IMR-90 (cell line): ENCODE data around the gene CDH2. TPM values are rescaled to one million over a fixed set of nuclear protein-coding genes. Genes with fewer than 3 reads are reported as not detected.
A peak's percentile ranks its signal among the peaks of the same experiment; 100 is the strongest.

Source experiments
- ATAC-seq: fragments of 200-7000 bp; cut with Tn5 transposase; 2 replicates; pipeline ENCODE4 v1.9.1; 2020; ENCODE audit warnings: low read depth, mild to moderate bottlenecking, moderate library complexity
- BruUV-seq: library from RNA; stranded (reverse); fragments of 400-500 nt; replicated peaks from 2 replicates; lab custom pipeline; 2021; lab: Mats Ljungman, UMichigan
- CTCF ChIA-PET: fragments of 300-600 bp; formaldehyde crosslinking; extraction: SDS; loops from one replicate; lab custom pipeline; 2021; ENCODE audit warnings: antibody characterized with exemption; lab: Yijun Ruan, JAX
- POLR2A ChIA-PET: fragments of 300-600 bp; sonication (Branson Sonifier 250); formaldehyde crosslinking; loops from one replicate; lab custom pipeline; 2022; ENCODE audit warnings: antibody characterized with exemption; ENCODE audit not compliant: unreplicated experiment; lab: Charles Lee
- DNase-seq: peaks from one replicate; pipeline ENCODE4 v3.0.0; 2013
- H2AFZ ChIP-seq: replicated peaks from 2 replicates; pipeline ENCODE3; 2013; ENCODE audit warnings: low read length, mild to moderate bottlenecking; ENCODE audit not compliant: poor library complexity
- H2AK5ac ChIP-seq: 2 replicates; pipeline ENCODE4 v1.6.1; 2013; ENCODE audit warnings: low read depth, low read length, inconsistent platforms
- H2AK9ac ChIP-seq: replicated peaks from 2 replicates; pipeline ENCODE3; 2013; ENCODE audit warnings: mild to moderate bottlenecking, low read depth, low read length, moderate library complexity; ENCODE audit not compliant: poor library complexity
- H2BK120ac ChIP-seq: 2 replicates; pipeline ENCODE4 v1.6.1; 2013; ENCODE audit warnings: low read depth, low read length, inconsistent platforms
- H2BK15ac ChIP-seq: 3 replicates; pipeline ENCODE4 v1.6.1; 2013; ENCODE audit warnings: low read depth, low read length, inconsistent platforms
- H2BK20ac ChIP-seq: 2 replicates; pipeline ENCODE4 v1.6.1; 2013; ENCODE audit warnings: low read depth, mild to moderate bottlenecking, inconsistent platforms, low read length, moderate library complexity
- H2BK5ac ChIP-seq: 2 replicates; pipeline ENCODE4 v1.6.1; 2013; ENCODE audit warnings: mild to moderate bottlenecking, low read depth, low read length, inconsistent platforms; ENCODE audit not compliant: poor library complexity, severe bottlenecking
- H3K14ac ChIP-seq: replicated peaks from 2 replicates; pipeline ENCODE4 v1.6.1; 2013; ENCODE audit warnings: low read depth, low read length, inconsistent platforms
- H3K18ac ChIP-seq: 2 replicates; pipeline ENCODE4 v1.6.1; 2013; ENCODE audit warnings: low read depth, low read length, control low read depth
- H3K23ac ChIP-seq: 2 replicates; pipeline ENCODE4 v1.6.1; 2013; ENCODE audit warnings: low read depth, low read length, inconsistent platforms
- H3K27ac ChIP-seq: 2 replicates; pipeline ENCODE4 v1.5.1; 2013; ENCODE audit warnings: mild to moderate bottlenecking, control low read depth, low read length; ENCODE audit not compliant: insufficient read depth
- H3K27me3 ChIP-seq: 2 replicates; pipeline ENCODE4 v1.6.1; 2013; ENCODE audit warnings: low read length; ENCODE audit not compliant: control insufficient read depth, insufficient read depth
- H3K36me3 ChIP-seq: 2 replicates; pipeline ENCODE4 v1.6.1; 2013; ENCODE audit warnings: low read length, mixed read lengths; ENCODE audit not compliant: control insufficient read depth, insufficient read depth
- H3K4ac ChIP-seq: 2 replicates; pipeline ENCODE4 v1.6.1; 2013; ENCODE audit warnings: low read depth, low read length, inconsistent platforms
- H3K4me1 ChIP-seq: 2 replicates; pipeline ENCODE4 v1.6.1; 2013; ENCODE audit warnings: low read length, mixed read lengths; ENCODE audit not compliant: control insufficient read depth, insufficient read depth
- H3K4me2 ChIP-seq: 2 replicates; pipeline ENCODE4 v1.6.1; 2013; ENCODE audit warnings: low read depth, mild to moderate bottlenecking, control low read depth, low read length, moderate library complexity
- H3K4me3 ChIP-seq: 2 replicates; pipeline ENCODE4 v1.5.1; 2013; ENCODE audit warnings: low read depth, mild to moderate bottlenecking, control low read depth, low read length, moderate library complexity; ENCODE audit not compliant: insufficient read depth
- H3K56ac ChIP-seq: 2 replicates; pipeline ENCODE4 v1.6.1; 2013; ENCODE audit warnings: low read length, inconsistent platforms; ENCODE audit not compliant: insufficient read depth; ENCODE audit errors: extremely low read depth
- H3K79me1 ChIP-seq, 2 experiments: 2 replicates each; pipeline ENCODE4 v1.6.1; 2013; ENCODE audit warnings: low read length in 2 of 2, inconsistent platforms in 1 of 2, low read depth in 1 of 2
- H3K9ac ChIP-seq: 2 replicates; pipeline ENCODE4 v1.6.1; 2013; ENCODE audit warnings: low read depth, low read length, control low read depth
- H3K9me1 ChIP-seq: 2 replicates; pipeline ENCODE4 v1.6.1; 2013; ENCODE audit warnings: low read length, inconsistent platforms; ENCODE audit not compliant: insufficient read depth
- H3K9me3 ChIP-seq: 2 replicates; pipeline ENCODE4 v1.6.1; 2013; ENCODE audit warnings: low read length; ENCODE audit not compliant: control insufficient read depth, insufficient read depth
- H4K20me1 ChIP-seq: 2 replicates; pipeline ENCODE4 v1.6.1; 2013; ENCODE audit warnings: low read length, inconsistent platforms; ENCODE audit not compliant: insufficient read depth
- H4K5ac ChIP-seq: 2 replicates; pipeline ENCODE4 v1.6.1; 2013; ENCODE audit warnings: mild to moderate bottlenecking, low read depth, low read length, control low read depth
- H4K8ac ChIP-seq, 2 experiments: 2 replicates each; pipeline ENCODE4 v1.6.1; 2013; ENCODE audit warnings: low read depth in 2 of 2, low read length in 2 of 2, control low read depth in 1 of 2, inconsistent platforms in 1 of 2
- H4K91ac ChIP-seq: 2 replicates; pipeline ENCODE4 v1.6.1; 2013; ENCODE audit warnings: low read depth, low read length, inconsistent platforms; ENCODE audit not compliant: insufficient read depth
- BHLHE40 ChIP-seq: fragments of 150-350 bp; IDR thresholded peaks from 2 replicates; pipeline ENCODE4 v1.6.1; 2016; ENCODE audit warnings: mild to moderate bottlenecking, low read depth, low read length
- CEBPB ChIP-seq: IDR thresholded peaks from 2 replicates; pipeline ENCODE4 v1.6.1; 2012; ENCODE audit warnings: low read depth, low read length, improper control_type of control experiment
- CHD1 ChIP-seq: IDR thresholded peaks from 2 replicates; pipeline ENCODE4 v1.6.1; 2012; ENCODE audit warnings: low read depth, low read length, improper control_type of control experiment
- FOS ChIP-seq: fragments of 150-350 bp; IDR thresholded peaks from 2 replicates; pipeline ENCODE4 v1.6.1; 2016; ENCODE audit warnings: low read depth, low read length
- MAFK ChIP-seq: IDR thresholded peaks from 2 replicates; pipeline ENCODE4 v1.6.1; 2012; ENCODE audit warnings: low read depth, low read length, improper control_type of control experiment
- MAZ ChIP-seq: IDR thresholded peaks from 2 replicates; pipeline ENCODE4 v1.6.1; 2012; ENCODE audit warnings: low read depth, mild to moderate bottlenecking, low read length, improper control_type of control experiment, moderate library complexity, borderline replicate concordance
- MXI1 ChIP-seq: IDR thresholded peaks from 2 replicates; pipeline ENCODE4 v1.6.1; 2012; ENCODE audit warnings: low read depth, mild to moderate bottlenecking, low read length, moderate library complexity, borderline replicate concordance
- NFE2L2 ChIP-seq: fragments of 150-350 bp; IDR thresholded peaks from 2 replicates; pipeline ENCODE4 v1.6.1; 2016; ENCODE audit warnings: low read depth, mild to moderate bottlenecking, low read length
- POLR2A ChIP-seq: IDR thresholded peaks from 2 replicates; pipeline ENCODE4 v1.6.1; 2012; ENCODE audit warnings: mild to moderate bottlenecking, low read depth, low read length
- RAD21 ChIP-seq: IDR thresholded peaks from 2 replicates; pipeline ENCODE4 v1.6.1; 2012; ENCODE audit warnings: low read length, improper control_type of control experiment
- RCOR1 ChIP-seq: IDR thresholded peaks from 2 replicates; pipeline ENCODE4 v1.6.1; 2012; ENCODE audit warnings: mild to moderate bottlenecking, low read length, improper control_type of control experiment; ENCODE audit not compliant: insufficient replicate concordance
- RFX5 ChIP-seq: IDR thresholded peaks from 2 replicates; pipeline ENCODE4 v1.8.0; 2012; ENCODE audit warnings: low read depth, mild to moderate bottlenecking, low read length, moderate library complexity
- SMC3 ChIP-seq: fragments of 150-350 bp; IDR thresholded peaks from 2 replicates; pipeline ENCODE4 v1.6.1; 2016; ENCODE audit warnings: low read depth, mild to moderate bottlenecking, antibody characterized with exemption, low read length, moderate library complexity
- WGBS, 2 experiments: methylation state at CpG; one replicate each; pipeline versions ENCODE4 v1.1.5 to v1.1.7; 2013; ENCODE audit warnings: missing lambda C conversion rate in 2 of 2; ENCODE audit not compliant: insufficient read length in 1 of 2; ENCODE audit errors: extremely low coverage in 2 of 2; 5-methylcytosine and 5-hydroxymethylcytosine counted together
- dilution Hi-C: fragments of 300-500 bp; cut with HindIII; formaldehyde crosslinking; loops from one replicate; pipeline ENCODE4 v1.14.3; 2018; ENCODE audit warnings: low sequenced_read_pairs; ENCODE audit not compliant: unreplicated experiment
- in situ Hi-C: fragments of 300-500 bp; cut with MboI; formaldehyde crosslinking; loops from 3 replicates; pipeline ENCODE4 v1.14.3; 2019; ENCODE audit warnings: low sequenced_read_pairs, inconsistent platforms, mixed read lengths
- intact Hi-C: fragments of 100-400 bp; cut with micrococcal nuclease; formaldehyde crosslinking; loops from 2 replicates; pipeline ENCODE4 v1.10.0; 2022
- polyA plus RNA-seq, 3 experiments: library from polyadenylated mRNA; depleted of rRNA; stranded (reverse); fragments of >200 nt; gene quantifications; 2 replicates each; pipeline ENCODE4 v1.2.3, GENCODE V29; 2012; ENCODE audit warnings: low replicate concordance in 1 of 3
- total RNA-seq: library from RNA; depleted of rRNA; stranded (reverse); fragments of >200 nt; gene quantifications from 2 replicates; pipeline ENCODE4 v1.2.3, GENCODE V29; 2012
- TF ChIP-seq, protein P1 (sequence below): fragments of 150-350 bp; IDR thresholded peaks from 2 replicates; pipeline ENCODE4 v1.6.1; 2016; ENCODE audit warnings: low read depth, mild to moderate bottlenecking, low read length, moderate library complexity, borderline replicate concordance
- TF ChIP-seq, protein P2 (sequence below): fragments of 150-350 bp; IDR thresholded peaks from 2 replicates; pipeline ENCODE4 v1.6.1; 2017; ENCODE audit warnings: mild to moderate bottlenecking, antibody characterized with exemption, low read length, low read depth
- TF ChIP-seq, protein P3 (sequence below): conservative IDR thresholded peaks from 2 replicates; pipeline ENCODE4 v1.5.1; 2012; ENCODE audit warnings: mild to moderate bottlenecking, low read depth, low read length, improper control_type of control experiment

The CDH2 gene
- total and polyA plus RNA-seq, 2 of the 4 experiments (the other 2 are of a cell fraction): 55.6 to 111 TPM

DNA sequence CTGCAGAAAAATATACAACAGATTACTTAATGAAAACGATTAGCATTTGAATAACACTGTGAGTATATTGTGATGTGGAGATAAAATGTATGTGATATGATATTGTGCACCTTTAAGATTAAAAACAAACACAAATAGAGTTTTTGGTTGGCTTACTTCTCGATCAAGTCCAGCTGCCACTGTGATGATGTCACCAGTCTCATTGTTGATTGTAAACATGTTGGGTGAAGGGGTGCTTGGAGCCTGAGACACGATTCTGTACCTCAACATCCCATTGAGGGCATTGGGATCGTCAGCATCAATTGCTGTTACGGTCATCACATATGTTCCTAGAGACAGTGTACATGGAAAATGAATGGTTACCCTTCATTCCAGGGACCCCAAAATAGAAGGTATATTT is 174.1 kb downstream of the CDH2 start:
- Histone ChIP-seq H3K56ac (no peak overlapping the region), H2AK9ac (no peak overlapping the region), H3K79me1 (peaks cover 0 to 7% of the 10 kb centered on the region in 2 experiments; a peak in 2 of 4 replicates), H2BK120ac (no peak overlapping the region), H3K9ac (no peak overlapping the region), H4K20me1 (no peaks in the 10 kb centered on the region), H4K5ac (no peak overlapping the region), H4K8ac (no peak overlapping the region), H2BK20ac (no peak overlapping the region), H3K9me1 (peaks cover 8% of the 10 kb centered on the region; the same call in 1 of the 2 replicates), H2AFZ (no peak overlapping the region), H3K9me3 (no peaks in the 10 kb centered on the region), H3K4me2 (no peak overlapping the region), H3K23ac (0 out of 2 replicates have a peak overlapping the region, but pooled peaks have one; percentile 42), H2BK5ac (no peak overlapping the region), H3K4ac (no peak overlapping the region), H3K4me3 (no peak overlapping the region), H3K36me3 (peaks cover 7% of the 10 kb centered on the region; the same call in 1 of the 2 replicates), H3K4me1 (peaks cover 2% of the 10 kb centered on the region), H2BK15ac (no peak overlapping the region), H4K91ac (no peak overlapping the region), H3K14ac (no peak overlapping the region), H3K27me3 (no peaks in the 10 kb centered on the region), H3K18ac (no peak overlapping the region), H2AK5ac (no peak overlapping the region), H3K27ac (no peak overlapping the region)
- ATAC-seq (no peak), DNase-seq (no peak)
- POLR2A ChIA-PET: no interaction called here
- CTCF ChIA-PET: no interaction called here
- dilution Hi-C loops (no loop called here), intact Hi-C loops (no loop called here), in situ Hi-C loops (no loop called here)
- WGBS, 2 experiments: no CpG with 5 or more reads among the region's 5 CpGs
- TF ChIP-seq POLR2A (no peak), SMC3 (no peak), MAZ (no peak), FOS (no peak), MAFK (no peak), RFX5 (no peak), BHLHE40 (no peak), CEBPB (no peak), RAD21 (no peak), NFE2L2 (no peak), MXI1 (no peak), CHD1 (no peak), RCOR1 (no peak)
- TF ChIP-seq, protein P1, sequence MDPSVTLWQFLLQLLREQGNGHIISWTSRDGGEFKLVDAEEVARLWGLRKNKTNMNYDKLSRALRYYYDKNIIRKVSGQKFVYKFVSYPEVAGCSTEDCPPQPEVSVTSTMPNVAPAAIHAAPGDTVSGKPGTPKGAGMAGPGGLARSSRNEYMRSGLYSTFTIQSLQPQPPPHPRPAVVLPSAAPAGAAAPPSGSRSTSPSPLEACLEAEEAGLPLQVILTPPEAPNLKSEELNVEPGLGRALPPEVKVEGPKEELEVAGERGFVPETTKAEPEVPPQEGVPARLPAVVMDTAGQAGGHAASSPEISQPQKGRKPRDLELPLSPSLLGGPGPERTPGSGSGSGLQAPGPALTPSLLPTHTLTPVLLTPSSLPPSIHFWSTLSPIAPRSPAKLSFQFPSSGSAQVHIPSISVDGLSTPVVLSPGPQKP: no peak
- TF ChIP-seq, protein P2, sequence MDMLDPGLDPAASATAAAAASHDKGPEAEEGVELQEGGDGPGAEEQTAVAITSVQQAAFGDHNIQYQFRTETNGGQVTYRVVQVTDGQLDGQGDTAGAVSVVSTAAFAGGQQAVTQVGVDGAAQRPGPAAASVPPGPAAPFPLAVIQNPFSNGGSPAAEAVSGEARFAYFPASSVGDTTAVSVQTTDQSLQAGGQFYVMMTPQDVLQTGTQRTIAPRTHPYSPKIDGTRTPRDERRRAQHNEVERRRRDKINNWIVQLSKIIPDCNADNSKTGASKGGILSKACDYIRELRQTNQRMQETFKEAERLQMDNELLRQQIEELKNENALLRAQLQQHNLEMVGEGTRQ: no peak
- TF ChIP-seq, protein P3, sequence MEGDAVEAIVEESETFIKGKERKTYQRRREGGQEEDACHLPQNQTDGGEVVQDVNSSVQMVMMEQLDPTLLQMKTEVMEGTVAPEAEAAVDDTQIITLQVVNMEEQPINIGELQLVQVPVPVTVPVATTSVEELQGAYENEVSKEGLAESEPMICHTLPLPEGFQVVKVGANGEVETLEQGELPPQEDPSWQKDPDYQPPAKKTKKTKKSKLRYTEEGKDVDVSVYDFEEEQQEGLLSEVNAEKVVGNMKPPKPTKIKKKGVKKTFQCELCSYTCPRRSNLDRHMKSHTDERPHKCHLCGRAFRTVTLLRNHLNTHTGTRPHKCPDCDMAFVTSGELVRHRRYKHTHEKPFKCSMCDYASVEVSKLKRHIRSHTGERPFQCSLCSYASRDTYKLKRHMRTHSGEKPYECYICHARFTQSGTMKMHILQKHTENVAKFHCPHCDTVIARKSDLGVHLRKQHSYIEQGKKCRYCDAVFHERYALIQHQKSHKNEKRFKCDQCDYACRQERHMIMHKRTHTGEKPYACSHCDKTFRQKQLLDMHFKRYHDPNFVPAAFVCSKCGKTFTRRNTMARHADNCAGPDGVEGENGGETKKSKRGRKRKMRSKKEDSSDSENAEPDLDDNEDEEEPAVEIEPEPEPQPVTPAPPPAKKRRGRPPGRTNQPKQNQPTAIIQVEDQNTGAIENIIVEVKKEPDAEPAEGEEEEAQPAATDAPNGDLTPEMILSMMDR: no peak
- no TSS peak for BruUV-seq
